Measurements from ENCODE around the gene SFXN5.

SFXN5 gene

DNA sequence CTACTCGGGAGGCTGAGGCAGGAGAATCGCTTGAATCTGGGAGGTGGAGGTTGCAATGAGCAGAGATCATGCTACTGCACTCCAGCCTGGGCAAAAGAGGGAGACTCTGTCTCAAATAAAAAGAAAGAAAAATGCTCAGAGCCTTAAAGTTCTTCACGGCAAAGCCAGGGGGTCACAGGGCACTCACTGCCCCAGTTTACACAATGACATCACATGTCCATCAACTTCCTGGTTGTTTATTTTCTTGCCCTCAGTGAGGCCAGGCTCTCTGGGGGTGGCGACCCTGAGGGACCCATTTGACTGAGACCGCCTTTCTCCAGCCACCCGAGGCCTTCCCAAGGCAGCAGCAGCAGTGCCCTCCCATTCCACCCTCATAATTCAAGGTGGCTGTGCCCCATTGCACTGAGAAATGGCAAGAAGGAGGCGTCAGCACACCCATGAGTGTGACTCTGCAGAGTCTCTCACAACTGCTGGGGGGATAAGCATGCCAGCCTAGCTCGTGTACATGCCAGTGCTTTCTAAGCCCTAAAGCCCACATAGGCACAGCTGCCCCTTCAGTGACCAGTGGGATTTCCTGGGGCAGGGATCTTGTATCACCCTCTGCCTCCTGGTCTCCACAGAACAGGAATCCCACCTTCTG lies 50.0 kb downstream of the SFXN5 start:
- no peak overlapping the region for H3K9ac ChIP-seq (ENCODE audit: low read length)
- H3K4me3 ChIP-seq (ENCODE audit: low read depth in 1 of 2, low read length in 2 of 2) = no peak overlapping the region
- no peaks in the 10 kb centered on the region for H3K9me3 ChIP-seq (ENCODE audit: low read length)
- no peaks in the 10 kb centered on the region for H3K4me1 ChIP-seq (ENCODE audit: insufficient read depth, low read length)
- peaks cover 8% of the 10 kb centered on the region for H3K36me3 ChIP-seq (ENCODE audit: insufficient read depth, low read length)
- H3K27ac ChIP-seq (ENCODE audit: low read depth, low read length) = no peak overlapping the region
- H3K27me3 ChIP-seq (ENCODE audit: control insufficient read depth in 1 of 2, insufficient read depth in 2 of 2, low read length in 2 of 2) = no peaks in the 10 kb centered on the region

DNA sequence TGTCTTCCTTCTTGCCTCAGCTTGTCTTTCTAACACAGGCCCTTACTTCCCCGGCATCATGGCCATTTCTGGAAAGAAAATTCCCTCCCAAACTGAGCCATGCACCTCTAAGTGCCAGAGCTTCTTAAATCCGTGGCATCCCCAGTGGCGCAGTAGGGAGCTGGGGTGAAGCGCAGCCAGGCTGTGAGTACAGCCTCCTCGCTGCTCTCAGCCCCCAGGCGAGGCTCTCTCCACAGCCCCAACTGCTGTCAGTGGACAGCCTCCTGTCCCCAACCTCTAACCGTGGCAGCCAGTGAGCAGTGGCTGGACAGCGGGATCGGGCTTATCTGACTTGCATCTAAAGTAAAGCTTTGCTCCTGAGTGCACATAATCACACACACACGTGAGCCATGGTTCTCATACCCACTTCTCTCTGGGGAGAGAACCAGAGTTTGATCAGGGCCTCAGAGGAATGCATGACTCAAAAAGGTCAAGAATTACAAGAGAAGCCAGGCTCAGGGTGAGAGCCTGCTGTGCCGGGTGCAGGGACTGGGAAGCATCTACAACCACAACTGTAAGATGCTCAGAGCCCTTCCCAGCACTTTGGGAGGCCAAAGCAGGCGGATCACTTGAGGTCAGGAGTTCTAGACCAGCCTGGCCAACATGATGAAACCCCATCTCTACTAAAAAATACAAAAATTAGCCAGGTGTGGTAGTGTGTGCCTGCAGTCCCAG lies 50.7 kb downstream of the SFXN5 start:
- Histone ChIP-seq H3K9ac (ENCODE audit: low read length) (no peak overlapping the region), H3K27ac (ENCODE audit: low read depth, low read length) (no peak overlapping the region), H3K4me3 (ENCODE audit: low read depth in 1 of 2, low read length in 2 of 2) (no peak overlapping the region), H3K27me3 (ENCODE audit: control insufficient read depth in 1 of 2, insufficient read depth in 2 of 2, low read length in 2 of 2) (no peaks in the 10 kb centered on the region), H3K4me1 (ENCODE audit: insufficient read depth, low read length) (no peaks in the 10 kb centered on the region), H3K9me3 (ENCODE audit: low read length) (no peaks in the 10 kb centered on the region), H3K36me3 (ENCODE audit: insufficient read depth, low read length) (peaks cover 8% of the 10 kb centered on the region)

DNA sequence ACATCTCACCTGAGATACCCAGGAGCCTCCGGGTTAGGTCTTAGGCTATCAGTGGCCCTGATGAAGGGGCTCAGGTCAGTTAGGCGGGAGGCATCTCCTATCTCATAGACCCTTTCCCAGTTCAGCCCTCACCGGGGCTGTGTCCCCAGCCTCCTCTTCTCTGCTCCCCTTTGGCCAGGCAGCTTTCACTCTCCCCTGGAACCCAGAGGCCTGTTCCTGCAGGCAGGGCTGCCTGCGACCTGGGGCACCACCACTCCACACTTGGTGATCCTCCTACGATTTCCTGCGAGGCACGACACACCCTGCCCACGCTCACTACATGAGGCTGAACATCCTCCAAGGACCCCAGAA lies 51.2 kb downstream of the SFXN5 start:
- Histone ChIP-seq H3K27ac (ENCODE audit: low read depth, low read length) (no peak overlapping the region), H3K27me3 (ENCODE audit: control insufficient read depth in 1 of 2, insufficient read depth in 2 of 2, low read length in 2 of 2) (no peaks in the 10 kb centered on the region), H3K9ac (ENCODE audit: low read length) (no peak overlapping the region), H3K4me3 (ENCODE audit: low read depth in 1 of 2, low read length in 2 of 2) (no peak overlapping the region), H3K36me3 (ENCODE audit: insufficient read depth, low read length) (peaks cover 8% of the 10 kb centered on the region), H3K4me1 (ENCODE audit: insufficient read depth, low read length) (no peaks in the 10 kb centered on the region), H3K9me3 (ENCODE audit: low read length) (no peaks in the 10 kb centered on the region)

DNA sequence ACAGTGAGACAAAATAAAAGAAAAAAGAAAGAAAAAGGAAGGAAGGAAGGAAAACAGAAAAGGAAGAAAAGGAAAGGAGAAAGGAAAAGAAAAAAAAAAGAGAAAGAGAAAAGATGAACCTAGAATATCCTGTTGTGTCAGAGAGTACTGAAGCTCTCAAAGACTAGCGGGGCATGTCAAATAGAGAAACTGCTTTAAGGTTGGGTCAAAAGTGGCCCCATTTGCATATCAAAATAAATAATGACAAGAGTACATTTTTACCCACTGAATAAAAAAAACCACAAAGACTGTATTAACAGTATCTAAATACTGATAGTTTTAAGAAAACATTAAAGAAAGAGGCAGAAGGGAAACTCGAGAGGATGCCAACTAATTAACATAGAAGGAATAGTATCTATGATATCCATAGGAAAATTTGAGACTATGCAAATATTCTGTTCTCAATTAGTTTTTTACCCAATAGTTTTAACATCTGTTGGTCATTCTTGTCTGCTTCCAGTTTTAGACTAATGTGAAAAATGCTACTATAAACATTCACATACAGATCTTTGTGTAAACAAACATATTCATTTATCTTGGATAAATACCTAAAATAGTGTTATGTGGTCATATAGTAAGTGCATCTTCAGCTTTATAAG lies 53.2 kb downstream of the SFXN5 start:
- Histone ChIP-seq H3K9me3 (ENCODE audit: low read length) (no peaks in the 10 kb centered on the region), H3K27me3 (ENCODE audit: control insufficient read depth in 1 of 2, insufficient read depth in 2 of 2, low read length in 2 of 2) (no peaks in the 10 kb centered on the region), H3K4me3 (ENCODE audit: low read depth in 1 of 2, low read length in 2 of 2) (no peak overlapping the region), H3K27ac (ENCODE audit: low read depth, low read length) (no peak overlapping the region), H3K4me1 (ENCODE audit: insufficient read depth, low read length) (no peaks in the 10 kb centered on the region), H3K9ac (ENCODE audit: low read length) (no peak overlapping the region), H3K36me3 (ENCODE audit: insufficient read depth, low read length) (peaks cover 8% of the 10 kb centered on the region)

DNA sequence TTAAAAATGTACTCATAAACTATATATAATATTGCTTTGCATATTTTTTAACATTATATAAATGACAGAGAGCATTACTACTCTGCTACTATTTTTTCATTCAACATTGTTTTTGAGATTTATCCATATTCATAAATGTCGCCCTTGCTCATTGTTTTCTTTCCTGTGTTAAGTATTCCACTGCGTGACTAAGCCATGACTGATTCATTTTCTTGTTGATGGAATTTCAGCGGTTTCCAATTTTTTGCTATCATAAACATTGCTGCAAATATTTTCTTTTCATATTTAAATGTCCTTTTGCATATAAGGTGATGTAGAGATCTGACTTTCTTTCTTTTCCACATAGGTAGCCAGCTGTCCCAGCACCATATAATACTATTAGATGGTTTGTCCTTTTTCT lies 57.6 kb downstream of the SFXN5 start:
- no peak overlapping the region for H3K27ac ChIP-seq (ENCODE audit: low read depth, low read length)
- H3K9ac ChIP-seq (ENCODE audit: low read length) = no peak overlapping the region
- no peaks in the 10 kb centered on the region for H3K4me1 ChIP-seq (ENCODE audit: insufficient read depth, low read length)
- no peaks in the 10 kb centered on the region for H3K27me3 ChIP-seq (ENCODE audit: control insufficient read depth in 1 of 2, insufficient read depth in 2 of 2, low read length in 2 of 2)
- H3K9me3 ChIP-seq (ENCODE audit: low read length) = no peaks in the 10 kb centered on the region
- no peaks in the 10 kb centered on the region for H3K36me3 ChIP-seq (ENCODE audit: insufficient read depth, low read length)
- no peak overlapping the region for H3K4me3 ChIP-seq (ENCODE audit: low read depth in 1 of 2, low read length in 2 of 2)

DNA sequence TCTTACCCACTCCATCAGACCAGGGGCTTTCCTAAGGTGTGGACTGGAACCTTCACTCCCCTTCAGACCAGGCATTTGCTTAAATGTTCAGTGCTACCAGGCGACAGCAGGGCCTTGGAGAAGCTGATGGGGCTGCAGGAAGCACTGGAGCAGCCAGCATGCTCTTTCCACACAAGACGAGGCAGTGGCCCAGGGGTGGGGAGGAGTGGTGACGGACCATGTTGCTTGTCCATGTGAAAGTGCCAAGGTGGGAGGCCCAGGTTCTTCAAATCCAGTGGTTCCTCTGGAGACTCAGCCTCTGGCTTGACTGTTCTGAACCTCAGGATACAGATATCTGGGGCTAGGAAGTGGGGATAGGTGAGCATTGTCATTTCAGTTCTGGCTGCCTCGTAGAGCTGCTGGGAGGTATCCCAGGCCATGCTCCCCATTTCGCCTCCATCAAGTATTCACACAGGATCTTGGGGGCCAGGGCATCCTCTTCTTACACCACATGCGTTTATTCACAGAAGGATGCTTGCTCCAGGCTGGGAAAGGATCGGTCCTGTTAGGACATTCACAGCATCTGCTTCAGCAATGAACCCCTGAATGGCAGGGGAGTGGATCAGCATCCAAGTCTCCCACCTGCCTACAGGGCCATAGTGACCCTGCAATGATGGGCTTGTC lies 62.2 kb downstream of the SFXN5 start:
- Histone ChIP-seq H3K4me3 (ENCODE audit: low read depth in 1 of 2, low read length in 2 of 2) (no peak overlapping the region), H3K9me3 (ENCODE audit: low read length) (no peaks in the 10 kb centered on the region), H3K27me3 (ENCODE audit: control insufficient read depth in 1 of 2, insufficient read depth in 2 of 2, low read length in 2 of 2) (no peaks in the 10 kb centered on the region), H3K4me1 (ENCODE audit: insufficient read depth, low read length) (no peaks in the 10 kb centered on the region), H3K27ac (ENCODE audit: low read depth, low read length) (no peak overlapping the region), H3K36me3 (ENCODE audit: insufficient read depth, low read length) (peaks cover 5% of the 10 kb centered on the region), H3K9ac (ENCODE audit: low read length) (no peak overlapping the region)

DNA sequence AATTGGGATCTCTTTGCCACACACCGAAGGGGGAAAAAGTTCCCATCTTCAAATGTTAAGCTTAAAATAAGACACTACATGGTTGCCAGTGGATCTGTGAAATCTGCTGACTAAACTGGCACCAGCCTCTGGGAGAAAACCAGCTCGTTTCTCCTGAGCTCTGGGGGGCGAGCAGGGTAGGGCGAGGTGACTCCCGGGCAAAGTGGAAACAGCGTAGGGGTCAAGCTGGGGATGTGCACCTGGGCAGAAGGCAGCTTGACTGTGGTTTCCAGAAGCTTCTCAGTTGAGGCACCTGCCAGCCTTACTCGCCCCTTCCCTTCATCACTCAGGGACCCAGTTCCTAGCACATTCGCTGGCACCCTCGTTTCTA lies 62.8 kb downstream of the SFXN5 start:
- Histone ChIP-seq H3K36me3 (ENCODE audit: insufficient read depth, low read length) (peaks cover 5% of the 10 kb centered on the region), H3K9ac (ENCODE audit: low read length) (no peak overlapping the region), H3K27me3 (ENCODE audit: control insufficient read depth in 1 of 2, insufficient read depth in 2 of 2, low read length in 2 of 2) (no peaks in the 10 kb centered on the region), H3K4me1 (ENCODE audit: insufficient read depth, low read length) (no peaks in the 10 kb centered on the region), H3K27ac (ENCODE audit: low read depth, low read length) (no peak overlapping the region), H3K9me3 (ENCODE audit: low read length) (no peaks in the 10 kb centered on the region), H3K4me3 (ENCODE audit: low read depth in 1 of 2, low read length in 2 of 2) (no peak overlapping the region)

DNA sequence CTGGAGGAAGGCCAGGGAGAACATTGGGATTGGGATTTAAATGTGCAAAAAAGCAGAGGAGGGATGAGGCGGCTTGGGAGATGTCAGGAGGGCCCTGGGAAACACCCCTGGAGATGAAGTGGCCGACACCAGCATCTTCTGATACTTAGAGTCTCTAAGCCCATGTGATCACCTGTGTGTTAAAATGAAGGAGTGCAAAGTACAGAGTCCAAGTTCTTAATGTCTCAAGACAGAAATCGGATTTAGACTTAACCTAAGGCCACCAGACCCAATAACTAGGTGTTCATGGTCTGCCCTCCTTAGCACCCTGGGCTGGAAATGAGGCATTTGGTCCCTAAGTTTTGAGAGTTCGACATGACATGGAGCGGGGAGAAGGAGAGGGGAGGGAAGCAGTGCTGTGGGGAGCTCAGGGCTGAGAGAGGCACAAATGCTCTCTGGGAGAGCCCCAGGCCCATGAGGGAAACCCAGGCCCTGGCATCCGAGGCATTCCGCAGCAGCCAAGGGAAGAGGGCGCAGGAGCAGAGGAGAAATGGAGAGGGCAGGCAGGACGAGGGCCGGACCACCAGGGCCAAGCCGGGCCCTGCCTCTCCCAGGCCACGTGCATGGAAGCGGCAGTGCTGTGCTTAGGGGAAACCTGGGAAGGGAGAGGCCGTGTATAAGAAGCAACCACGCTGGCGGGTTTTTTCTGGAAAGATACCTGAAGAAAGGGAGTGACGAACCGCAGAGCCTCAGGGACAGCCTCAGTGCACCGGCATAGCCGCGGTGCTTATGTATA lies 63.3 kb downstream of the SFXN5 start:
- H3K9me3 ChIP-seq (ENCODE audit: low read length) = no peaks in the 10 kb centered on the region
- peaks cover 5% of the 10 kb centered on the region for H3K36me3 ChIP-seq (ENCODE audit: insufficient read depth, low read length)
- no peak overlapping the region for H3K9ac ChIP-seq (ENCODE audit: low read length)
- H3K27ac ChIP-seq (ENCODE audit: low read depth, low read length) = no peak overlapping the region
- no peaks in the 10 kb centered on the region for H3K4me1 ChIP-seq (ENCODE audit: insufficient read depth, low read length)
- no peak overlapping the region for H3K4me3 ChIP-seq (ENCODE audit: low read depth in 1 of 2, low read length in 2 of 2)
- no peaks in the 10 kb centered on the region for H3K27me3 ChIP-seq (ENCODE audit: control insufficient read depth in 1 of 2, insufficient read depth in 2 of 2, low read length in 2 of 2)

DNA sequence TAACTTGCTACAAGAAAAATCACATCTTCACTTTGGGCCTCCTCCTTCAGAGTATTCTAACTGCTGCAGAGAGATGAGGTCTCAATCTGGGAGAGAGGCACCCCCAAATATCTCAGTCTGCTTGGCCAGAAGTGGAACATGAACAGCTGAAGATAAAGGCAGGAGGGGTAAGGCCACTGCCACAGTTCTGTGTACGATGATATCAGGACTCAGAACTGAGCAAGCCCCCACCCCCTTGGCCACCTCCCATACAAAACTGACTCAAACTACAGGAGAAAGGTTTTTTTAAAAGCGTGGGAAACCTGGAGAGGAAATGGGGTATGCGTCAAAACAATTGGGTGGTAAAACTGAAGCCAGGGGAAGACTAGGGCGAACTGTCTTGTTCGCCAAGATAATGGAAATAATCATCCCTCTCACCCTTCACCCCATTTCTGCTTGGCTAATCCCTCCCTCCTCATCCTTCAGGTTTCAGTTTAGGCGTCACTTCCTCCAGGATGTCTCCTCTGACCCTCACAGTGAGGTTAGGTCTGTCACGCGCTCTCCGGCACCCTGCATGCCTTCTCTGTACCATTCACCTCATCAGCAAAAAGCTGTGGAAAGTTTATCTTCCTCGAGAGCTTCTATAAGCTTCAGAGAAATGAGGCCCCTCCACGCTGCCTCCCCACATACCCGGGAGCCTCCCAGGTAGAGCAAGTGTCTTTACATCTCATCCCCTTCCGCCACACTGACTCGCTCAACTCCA lies 64.4 kb downstream of the SFXN5 start:
- Histone ChIP-seq H3K4me1 (ENCODE audit: insufficient read depth, low read length) (no peaks in the 10 kb centered on the region), H3K9me3 (ENCODE audit: low read length) (no peaks in the 10 kb centered on the region), H3K4me3 (ENCODE audit: low read depth in 1 of 2, low read length in 2 of 2) (no peak overlapping the region), H3K9ac (ENCODE audit: low read length) (no peak overlapping the region), H3K27ac (ENCODE audit: low read depth, low read length) (no peak overlapping the region), H3K27me3 (ENCODE audit: control insufficient read depth in 1 of 2, insufficient read depth in 2 of 2, low read length in 2 of 2) (no peaks in the 10 kb centered on the region), H3K36me3 (ENCODE audit: insufficient read depth, low read length) (peaks cover 5% of the 10 kb centered on the region)

DNA sequence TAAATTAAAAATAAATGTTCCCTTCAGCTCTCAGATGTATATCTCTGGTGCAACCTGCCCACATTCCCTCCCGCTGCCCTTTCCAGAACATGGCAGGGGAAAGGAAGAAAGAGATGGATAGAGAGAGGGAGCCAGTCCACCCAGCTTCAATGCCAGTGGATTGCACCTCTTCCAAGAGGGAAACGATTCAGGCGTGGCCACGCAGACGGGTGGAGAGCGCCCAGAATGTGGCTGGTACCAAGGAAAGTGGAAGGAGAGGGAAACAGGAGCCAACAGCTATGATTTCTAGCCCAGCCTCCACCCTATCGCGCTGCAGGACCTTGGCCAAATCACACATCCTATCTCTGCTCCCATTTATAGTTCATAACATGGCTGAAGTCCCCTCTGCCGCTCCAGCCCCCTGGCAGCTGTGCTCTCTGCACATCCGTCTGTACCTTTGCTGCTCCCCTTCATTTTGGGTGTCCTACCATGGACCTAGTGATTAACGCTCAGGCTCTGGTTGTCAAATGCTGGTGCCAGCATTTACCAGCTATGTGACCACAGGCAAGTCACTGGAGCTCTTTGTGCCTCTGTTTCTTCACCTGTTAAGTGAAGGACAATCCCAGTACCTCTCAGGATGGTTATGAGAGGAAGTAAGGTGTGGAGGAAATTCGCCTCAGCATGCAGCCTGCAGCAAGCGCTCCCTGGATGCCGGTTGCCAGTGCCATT lies 66.5 kb downstream of the SFXN5 start:
- peaks cover 5% of the 10 kb centered on the region for H3K36me3 ChIP-seq (ENCODE audit: insufficient read depth, low read length)
- no peaks in the 10 kb centered on the region for H3K9me3 ChIP-seq (ENCODE audit: low read length)
- H3K9ac ChIP-seq (ENCODE audit: low read length) = no peak overlapping the region
- H3K27ac ChIP-seq (ENCODE audit: low read depth, low read length) = no peak overlapping the region
- no peaks in the 10 kb centered on the region for H3K27me3 ChIP-seq (ENCODE audit: control insufficient read depth in 1 of 2, insufficient read depth in 2 of 2, low read length in 2 of 2)
- H3K4me1 ChIP-seq (ENCODE audit: insufficient read depth, low read length) = peaks cover 2% of the 10 kb centered on the region
- no peak overlapping the region for H3K4me3 ChIP-seq (ENCODE audit: low read depth in 1 of 2, low read length in 2 of 2)
